H9 (cell line): ENCODE measurements around the gene CDK14. TPM values are rescaled to one million over a fixed set of nuclear protein-coding genes. Genes with fewer than 3 reads are reported as not detected.

Experiments
- DNase-seq: peaks from one replicate; pipeline ENCODE4 v3.0.0-alpha.2; 2017
- H2AFZ ChIP-seq: one replicate; pipeline ENCODE4 v1.6.1; 2013; ENCODE audit warnings: mild to moderate bottlenecking, low read length, control low read depth, moderate library complexity
- H2AK5ac ChIP-seq: 2 replicates; pipeline ENCODE4 v1.6.1; 2013; ENCODE audit warnings: low read length, control low read depth, mixed read lengths; ENCODE audit not compliant: insufficient read length
- H2BK120ac ChIP-seq: one replicate; pipeline ENCODE4 v1.6.1; 2013; ENCODE audit warnings: low read depth, mild to moderate bottlenecking, low read length, control low read depth, inconsistent platforms; ENCODE audit not compliant: poor library complexity, severe bottlenecking
- H2BK12ac ChIP-seq: 2 replicates; pipeline ENCODE4 v1.6.1; 2013; ENCODE audit warnings: low read length, control low read depth, mixed read lengths, low read depth; ENCODE audit not compliant: insufficient read length
- H2BK15ac ChIP-seq: 2 replicates; pipeline ENCODE4 v1.6.1; 2013; ENCODE audit warnings: low read depth, low read length, control low read depth
- H2BK20ac ChIP-seq: one replicate; pipeline ENCODE4 v1.6.1; 2013; ENCODE audit warnings: low read depth, mild to moderate bottlenecking, low read length, control low read depth, inconsistent platforms; ENCODE audit not compliant: poor library complexity, severe bottlenecking
- H2BK5ac ChIP-seq: 2 replicates; pipeline ENCODE4 v1.6.1; 2013; ENCODE audit warnings: low read length, control low read depth, mixed read lengths; ENCODE audit not compliant: insufficient read length
- H3K14ac ChIP-seq: 2 replicates; pipeline ENCODE4 v1.6.1; 2013; ENCODE audit warnings: low read length, control low read depth; ENCODE audit not compliant: insufficient read depth
- H3K18ac ChIP-seq: 2 replicates; pipeline ENCODE4 v1.6.1; 2013; ENCODE audit warnings: low read depth, mild to moderate bottlenecking, mixed read lengths, low read length, control low read depth; ENCODE audit not compliant: insufficient read length
- H3K23ac ChIP-seq: 2 replicates; pipeline ENCODE4 v1.6.1; 2013; ENCODE audit warnings: low read length, control low read depth, mixed read lengths, low read depth; ENCODE audit not compliant: insufficient read length
- H3K23me2 ChIP-seq: 2 replicates; pipeline ENCODE4 v1.6.1; 2013; ENCODE audit warnings: low read depth, mild to moderate bottlenecking, mixed read lengths, low read length, control low read depth; ENCODE audit not compliant: insufficient read length, poor library complexity, severe bottlenecking
- H3K27ac ChIP-seq: 2 replicates; pipeline ENCODE4 v1.5.1; 2013; ENCODE audit warnings: low read length, control low read depth, mixed read lengths, low read depth; ENCODE audit not compliant: insufficient read length
- H3K27me3 ChIP-seq: 2 replicates; pipeline ENCODE4 v1.6.1; 2013; ENCODE audit warnings: low read length, control low read depth, inconsistent platforms; ENCODE audit not compliant: insufficient read depth
- H3K4ac ChIP-seq: 2 replicates; pipeline ENCODE4 v1.6.1; 2013; ENCODE audit warnings: low read depth, mild to moderate bottlenecking, control low read depth, inconsistent platforms, low read length, moderate library complexity
- H3K4me1 ChIP-seq: 2 replicates; pipeline ENCODE4 v1.6.1; 2013; ENCODE audit warnings: low read length, control low read depth, inconsistent platforms; ENCODE audit not compliant: insufficient read depth
- H3K4me2 ChIP-seq: 2 replicates; pipeline ENCODE4 v1.6.1; 2013; ENCODE audit warnings: low read length, control low read depth, mixed read lengths; ENCODE audit not compliant: insufficient read length, insufficient read depth
- H3K56ac ChIP-seq: 2 replicates; pipeline ENCODE4 v1.6.1; 2013; ENCODE audit warnings: low read depth, mild to moderate bottlenecking, mixed read lengths, low read length, control low read depth; ENCODE audit not compliant: insufficient read length
- H3K79me1 ChIP-seq: 2 replicates; pipeline ENCODE4 v1.6.1; 2013; ENCODE audit warnings: low read depth, mild to moderate bottlenecking, moderate library complexity, low read length, control low read depth, inconsistent platforms; ENCODE audit not compliant: insufficient read depth, poor library complexity, severe bottlenecking
- H3K79me2 ChIP-seq: 2 replicates; pipeline ENCODE4 v1.6.1; 2013; ENCODE audit warnings: low read length, control low read depth, inconsistent platforms; ENCODE audit not compliant: insufficient read depth
- H3K9ac ChIP-seq: 2 replicates; pipeline ENCODE4 v1.6.1; 2013; ENCODE audit warnings: low read length, control low read depth, mixed read lengths; ENCODE audit not compliant: insufficient read length; ENCODE audit errors: extremely low read depth
- H3K9me3 ChIP-seq: one replicate; pipeline ENCODE4 v1.6.1; 2013; ENCODE audit warnings: low read depth, low read length, inconsistent platforms; ENCODE audit not compliant: control insufficient read depth
- H3T11ph ChIP-seq: one replicate; pipeline ENCODE4 v1.6.1; 2013; ENCODE audit warnings: mild to moderate bottlenecking, low read length, control low read depth, inconsistent platforms
- H4K20me1 ChIP-seq: one replicate; pipeline ENCODE4 v1.6.1; 2013; ENCODE audit not compliant: control insufficient read depth, insufficient read length, insufficient read depth
- H4K5ac ChIP-seq: 2 replicates; pipeline ENCODE4 v1.6.1; 2013; ENCODE audit warnings: low read depth, mild to moderate bottlenecking, mixed read lengths, low read length, control low read depth; ENCODE audit not compliant: insufficient read length
- H4K8ac ChIP-seq: replicated peaks from 2 replicates; pipeline ENCODE4 v1.6.1; 2013; ENCODE audit warnings: low read length, control low read depth, mixed read lengths, low read depth; ENCODE audit not compliant: insufficient read length
- H4K91ac ChIP-seq: 2 replicates; pipeline ENCODE4 v1.6.1; 2013; ENCODE audit warnings: low read depth, mild to moderate bottlenecking, moderate library complexity, mixed read lengths, low read length, control low read depth; ENCODE audit not compliant: insufficient read length
- H3K27ac Mint-ChIP-seq, 3 experiments: 2 replicates in 2 of 3; 3 replicates in 1 of 3; pipeline ENCODE4 v1.8.0; 2020 to 2021; ENCODE audit warnings: mixed read lengths in 3 of 3, mild to moderate bottlenecking in 1 of 3, moderate library complexity in 1 of 3
- H3K27me3 Mint-ChIP-seq: 2 replicates; pipeline ENCODE4 v1.8.0; 2021; ENCODE audit warnings: low read depth, mild to moderate bottlenecking, moderate library complexity, mixed read lengths
- H3K36me3 Mint-ChIP-seq, 3 experiments: 2 replicates in 2 of 3; 3 replicates in 1 of 3; pipeline ENCODE4 v1.8.0; 2020 to 2021; ENCODE audit warnings: low read depth in 3 of 3, mixed read lengths in 3 of 3; ENCODE audit not compliant: insufficient read depth in 1 of 3
- H3K4me1 Mint-ChIP-seq, 2 experiments: 2 replicates each; pipeline ENCODE4 v1.8.0; 2020; ENCODE audit warnings: mixed read lengths in 2 of 2
- H3K4me3 Mint-ChIP-seq, 2 experiments: 2 replicates in 1 of 2; 3 replicates in 1 of 2; pipeline ENCODE4 v1.8.0; 2020 to 2021; ENCODE audit warnings: mild to moderate bottlenecking in 2 of 2, mixed read lengths in 2 of 2, moderate library complexity in 1 of 2
- H3K9me3 Mint-ChIP-seq, 2 experiments: 2 replicates in 1 of 2; 3 replicates in 1 of 2; pipeline ENCODE4 v1.8.0; 2020; ENCODE audit warnings: mild to moderate bottlenecking in 2 of 2, mixed read lengths in 2 of 2, moderate library complexity in 1 of 2
- CTCF ChIP-seq: fragments of 200-600 bp; sonication (generic); conservative IDR thresholded peaks from 3 replicates; pipeline ENCODE4 v1.8.0; 2021; ENCODE audit warnings: antibody characterized with exemption, mild to moderate bottlenecking
- WGBS: extraction: QIAGEN DNeasy Blood & Tissue Kit; methylation state at CpG from one replicate; pipeline ENCODE4 v1.1.7; 2013; ENCODE audit warnings: missing lambda C conversion rate, low lambda C conversion rate, mixed read lengths; ENCODE audit not compliant: insufficient read length; ENCODE audit errors: extremely low coverage; 5-methylcytosine and 5-hydroxymethylcytosine counted together
- total RNA-seq: library from RNA; stranded (reverse); gene quantifications from 2 replicates; pipeline ENCODE4 v1.2.1, GENCODE V29; 2021

CDK14 gene
- total RNA-seq, 1 experiment from 2014 or later = 23.9 TPM

GRCh38 chr7:91064052-91064451 lies 467.9 kb downstream of the CDK14 start:
- no CpG with 5 or more reads among the region's 2 CpGs for WGBS
- no peak for TF ChIP-seq CTCF

More at GRCh38 chr7:91064052-91064451, 467.9 kb downstream of the CDK14 start:
- Histone ChIP-seq H4K91ac (no peak overlapping the region), H2BK20ac (no peak overlapping the region), H4K20me1 (no peaks in the 10 kb centered on the region), H3K79me1 (no peaks in the 10 kb centered on the region), H2AK5ac (no peak overlapping the region), H2BK5ac (no peak overlapping the region), H3K79me2 (no peaks in the 10 kb centered on the region), H2AFZ (no peak overlapping the region), H2BK120ac (no peak overlapping the region), H4K5ac (no peak overlapping the region), H3K27ac (no peak overlapping the region), H3K27me3 (no peaks in the 10 kb centered on the region), H2BK12ac (no peak overlapping the region), H3T11ph (no peak overlapping the region), H3K4me1 (0 out of 2 replicates have a peak, but pooled peaks cover 4% of the 10 kb centered on the region), H3K9me3 (no peaks in the 10 kb centered on the region), H3K9ac (no peak overlapping the region), H3K23me2 (no peaks in the 10 kb centered on the region), H3K4ac (no peak overlapping the region), H3K4me2 (no peak overlapping the region), H3K18ac (no peak overlapping the region), H3K23ac (no peak overlapping the region), H3K56ac (no peak overlapping the region), H3K14ac (no peak overlapping the region), H4K8ac (no peak overlapping the region), H2BK15ac (no peak overlapping the region)
- H3K4me3 Mint-ChIP-seq = no peak overlapping the region
- no peak overlapping the region for H3K27ac Mint-ChIP-seq
- H3K27me3 Mint-ChIP-seq = peaks cover under 1% of the 10 kb centered on the region; the same call in 1 of the 2 replicates
- DNase-seq = no peak
- H3K36me3 Mint-ChIP-seq = peaks cover 5 to 25% (median 6%) of the 10 kb centered on the region in 3 experiments
- peaks cover 14 to 21% of the 10 kb centered on the region in 2 experiments for H3K4me1 Mint-ChIP-seq
- peaks cover 6 to 15% of the 10 kb centered on the region in 2 experiments; a peak in 3 of 5 replicates for H3K9me3 Mint-ChIP-seq
